ENCODE results near the gene SURF6. TPM values are rescaled to one million over a fixed set of nuclear protein-coding genes. Genes with fewer than 3 reads are reported as not detected.

Gene SURF6
- polyA plus RNA-seq, 3 donors: 0.75 to 12.9 (median 2.9) TPM

DNA sequence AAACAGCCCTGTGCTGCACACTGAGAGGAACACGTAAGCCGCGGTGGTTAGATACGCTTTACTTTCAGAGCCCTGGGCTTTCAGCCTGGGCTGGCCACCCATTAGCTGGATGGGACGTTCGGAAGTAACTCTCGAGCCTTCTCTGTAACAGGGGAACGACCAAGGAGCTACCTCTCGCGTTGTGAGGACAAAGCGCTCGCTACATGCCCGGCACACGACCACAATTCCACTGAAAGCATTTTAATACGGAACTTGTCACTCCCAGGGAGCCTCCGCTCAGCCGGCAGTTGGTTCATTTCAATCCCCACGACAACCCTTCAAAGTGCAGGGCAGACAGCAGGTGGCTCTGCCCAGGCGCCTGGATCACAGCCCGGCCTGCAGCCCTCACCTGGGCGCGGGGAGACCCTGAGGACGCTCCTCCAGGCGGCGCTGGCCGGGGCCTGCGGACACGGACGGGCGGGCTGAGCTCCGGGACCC is 19.9 kb upstream of the SURF6 start:
- Mint-ChIP-seq H3K27ac (peak overlapping the region; percentile 33 to 91 (median 86)), H3K9me3 (peaks cover 0 to 2% (median 0%) of the 10 kb centered on the region in 7 donors), H3K4me3 (peak overlapping the region; percentile 83 to 89), H3K4me1 (peaks cover 42% of the 10 kb centered on the region), H3K36me3 (peaks cover 42 to 55% of the 10 kb centered on the region in 2 donors), H3K27me3 (ENCODE audit: low read depth in 3 of 3) (peaks cover 0 to 2% (median 2%) of the 10 kb centered on the region in 3 donors)
- TF ChIP-seq CTCF (IDR thresholded peaks at IDR 0.05): no peak
- WGBS (ENCODE audit: insufficient coverage): 0% methylated on average over 31 of the region's 31 CpGs
- H3K36me3 ChIP-seq (replicated peaks in 1 of 2; ENCODE audit: control insufficient read depth in 1 of 2, insufficient read depth in 2 of 2, low read length in 2 of 2): peaks cover 39 to 55% of the 10 kb centered on the region in 2 donors
- peaks cover 29 to 35% of the 10 kb centered on the region in 2 donors for H3K4me1 ChIP-seq (ENCODE audit: control insufficient read depth in 1 of 2, insufficient read depth in 2 of 2, low read length in 2 of 2)
- intact Hi-C loops (cut with micrococcal nuclease): loop anchor here in 1 of 2 donors (2.0 kb wide), 1 partner anchor 19 kb away; no protein-coding TSS in a partner anchor
- H3K4me3 ChIP-seq (replicated peaks in 1 of 3; ENCODE audit: low read depth in 2 of 3, low read length in 3 of 3): peak overlapping the region; percentile 56 to 89 (median 68)
- peak overlapping the region; percentile 38 to 75 for H3K27ac ChIP-seq (ENCODE audit: low read depth in 1 of 2, low read length in 2 of 2)
- H3K79me2 ChIP-seq (ENCODE audit: insufficient read depth, low read length): peaks cover 23% of the 10 kb centered on the region
- peak overlapping the region; percentile 69 for H2AFZ ChIP-seq (ENCODE audit: insufficient read depth, low read depth, low read length, poor library complexity, severe bottlenecking)
- H4K20me1 ChIP-seq (ENCODE audit: insufficient read depth, low read length): peaks cover 54% of the 10 kb centered on the region
- peak overlapping the region; percentile 71 for H3K9ac ChIP-seq (ENCODE audit: insufficient read depth, low read length, poor library complexity, severe bottlenecking)
- DNase-seq: no peak
- peak overlapping the region; percentile 91 for H3K4me2 ChIP-seq (replicated peaks; ENCODE audit: extremely low read depth, low read length, poor library complexity, severe bottlenecking)
- no peaks in the 10 kb centered on the region for H3K9me3 ChIP-seq (replicated peaks in 1 of 2; ENCODE audit: control insufficient read depth in 1 of 2, insufficient read depth in 1 of 2, low read length in 2 of 2)
- H3K27me3 ChIP-seq (ENCODE audit: control insufficient read depth in 2 of 2, insufficient read depth in 2 of 2, low read length in 2 of 2): no peaks in the 10 kb centered on the region

DNA sequence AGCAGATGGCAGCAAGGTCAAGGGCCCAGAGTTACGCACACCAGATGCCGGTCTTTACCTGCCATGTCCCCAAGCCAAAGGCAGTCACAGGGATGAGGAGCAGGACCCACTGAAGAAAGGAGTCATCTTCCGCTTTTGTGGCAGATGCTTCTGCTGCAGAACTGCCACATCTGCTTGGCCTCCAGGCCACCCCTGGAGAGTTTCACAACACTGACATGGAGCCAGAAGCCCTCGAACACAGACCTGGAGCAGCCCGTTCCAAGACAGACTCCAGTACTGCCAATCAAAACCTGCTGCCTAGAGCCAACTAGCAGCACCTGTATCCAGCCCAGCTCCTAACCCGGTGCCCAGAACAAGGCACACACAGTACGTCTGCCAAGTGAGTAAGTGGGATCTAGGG is 18.8 kb upstream of the SURF6 start:
- peak overlapping the region in 3 of 7 donors; percentile 19 to 83 (median 59) for H3K27ac Mint-ChIP-seq
- DNase-seq: no peak
- peaks cover 41 to 55% of the 10 kb centered on the region in 2 donors for H3K36me3 ChIP-seq (replicated peaks in 1 of 2; ENCODE audit: control insufficient read depth in 1 of 2, insufficient read depth in 2 of 2, low read length in 2 of 2)
- H2AFZ ChIP-seq (ENCODE audit: insufficient read depth, low read depth, low read length, poor library complexity, severe bottlenecking): no peak overlapping the region
- peaks cover 45% of the 10 kb centered on the region for H3K4me1 Mint-ChIP-seq
- H3K9ac ChIP-seq (ENCODE audit: insufficient read depth, low read length, poor library complexity, severe bottlenecking): no peak overlapping the region
- no peak overlapping the region for H3K4me3 ChIP-seq (replicated peaks in 1 of 3; ENCODE audit: low read depth in 2 of 3, low read length in 3 of 3)
- no peaks in the 10 kb centered on the region for H3K27me3 ChIP-seq (ENCODE audit: control insufficient read depth in 2 of 2, insufficient read depth in 2 of 2, low read length in 2 of 2)
- intact Hi-C loops (cut with micrococcal nuclease): no loop called here
- H4K20me1 ChIP-seq (ENCODE audit: insufficient read depth, low read length): peaks cover 58% of the 10 kb centered on the region
- H3K27ac ChIP-seq (ENCODE audit: low read depth in 1 of 2, low read length in 2 of 2): peak overlapping the region in 1 of 2 donors; percentile 4
- TF ChIP-seq CTCF (IDR thresholded peaks at IDR 0.05): no peak
- 74% methylated on average over 7 of the region's 7 CpGs for WGBS (ENCODE audit: insufficient coverage)
- H3K9me3 Mint-ChIP-seq: peaks cover 0 to 2% (median 0%) of the 10 kb centered on the region in 7 donors
- H3K36me3 Mint-ChIP-seq: peaks cover 45 to 56% of the 10 kb centered on the region in 2 donors
- H3K4me2 ChIP-seq (replicated peaks; ENCODE audit: extremely low read depth, low read length, poor library complexity, severe bottlenecking): no peak overlapping the region
- H3K9me3 ChIP-seq (replicated peaks in 1 of 2; ENCODE audit: control insufficient read depth in 1 of 2, insufficient read depth in 1 of 2, low read length in 2 of 2): no peaks in the 10 kb centered on the region
- H3K79me2 ChIP-seq (ENCODE audit: insufficient read depth, low read length): peaks cover 24% of the 10 kb centered on the region
- peaks cover 0 to 2% (median 2%) of the 10 kb centered on the region in 3 donors for H3K27me3 Mint-ChIP-seq (ENCODE audit: low read depth in 3 of 3)
- no peak overlapping the region for H3K4me3 Mint-ChIP-seq
- H3K4me1 ChIP-seq (ENCODE audit: control insufficient read depth in 1 of 2, insufficient read depth in 2 of 2, low read length in 2 of 2): peaks cover 29 to 37% of the 10 kb centered on the region in 2 donors
